Lower lobe of right lung (tissue), 2 donors: ENCODE data around the gene FBXO5. TPM values are rescaled to one million over a fixed set of nuclear protein-coding genes. Genes with fewer than 3 reads are reported as not detected.
"Not testable (repeated sequence)": the region's sequence is repeated elsewhere in the genome, so short reads cannot be mapped to it uniquely, and the experiment has no call there.

Experiments
- ATAC-seq, 2 donors: fragments of 200-7000 bp; cut with Tn5 transposase; one replicate each; pipeline ENCODE4 v1.9.1; 2020 to 2022; ENCODE audit warnings: mild to moderate bottlenecking in 2 of 2, moderate library complexity in 2 of 2
- DNase-seq: peaks from one replicate; pipeline ENCODE4 v3.0.0-alpha.2; 2020
- H3K27ac ChIP-seq: fragments of 200-600 bp; one replicate; pipeline ENCODE4 v1.8.0; 2022
- H3K27me3 ChIP-seq: fragments of 200-600 bp; one replicate; pipeline ENCODE4 v1.8.0; 2022; ENCODE audit warnings: low read depth
- H3K36me3 ChIP-seq: fragments of 200-600 bp; one replicate; pipeline ENCODE4 v1.8.0; 2022; ENCODE audit warnings: mild to moderate bottlenecking
- H3K4me1 ChIP-seq: fragments of 200-600 bp; one replicate; pipeline ENCODE4 v1.8.0; 2022
- H3K4me3 ChIP-seq: fragments of 200-600 bp; one replicate; pipeline ENCODE4 v1.8.0; 2022; ENCODE audit warnings: mild to moderate bottlenecking
- H3K9me3 ChIP-seq: fragments of 200-600 bp; one replicate; pipeline ENCODE4 v1.8.0; 2022
- CTCF ChIP-seq: fragments of 200-600 bp; IDR thresholded peaks from one replicate; pipeline ENCODE4 v1.8.0; 2022; ENCODE audit warnings: antibody characterized with exemption, mild to moderate bottlenecking
- intact Hi-C: fragments of 100-400 bp; cut with DNase I; formaldehyde crosslinking; loops from one replicate; pipeline ENCODE4 v1.11.0; 2022
- total RNA-seq: library from RNA; stranded (reverse); fragmentation: NEBNext Ultra II Directional; extraction: Animal tissue kit (Norgen Biotek cat#: 25700); gene quantifications from one replicate; pipeline ENCODE4 v1.2.1, GENCODE V29; 2021
- donor health status: DM: no; HTN: yes; CAD: no; lungs with severe emphysema.

Gene FBXO5
- total RNA-seq, 1 donor from 2014 or later = 5.1 TPM

DNA sequence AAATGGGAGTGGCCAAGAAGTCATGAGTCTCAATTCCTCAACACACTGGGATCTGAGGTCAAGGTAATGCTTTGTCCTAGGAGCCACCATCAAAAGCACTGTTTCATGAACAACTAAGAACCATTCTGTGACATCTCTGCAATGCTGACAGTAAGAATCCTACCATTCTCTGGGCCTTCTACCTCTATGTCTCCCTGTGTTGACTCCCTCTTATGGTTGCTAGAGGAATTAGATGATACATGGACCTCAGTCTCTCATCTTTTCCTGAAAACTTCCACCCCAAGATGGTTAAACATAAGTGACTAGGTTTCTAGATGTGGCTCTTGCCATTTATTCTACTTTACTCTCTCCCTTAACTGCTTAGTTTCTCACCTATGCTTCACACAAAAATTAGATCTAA, 10.6 kb upstream of the FBXO5 start:
- intact Hi-C loops = no loop called here
- Histone ChIP-seq H3K9me3 (no peaks in the 10 kb centered on the region), H3K4me3 (no peak overlapping the region), H3K27me3 (no peaks in the 10 kb centered on the region), H3K4me1 (no peaks in the 10 kb centered on the region), H3K36me3 (peaks cover 77% of the 10 kb centered on the region), H3K27ac (no peak overlapping the region)
- ATAC-seq (no peak), DNase-seq (no peak)
- no peak for TF ChIP-seq CTCF

- H3K27me3 ChIP-seq = no peaks in the 10 kb centered on the region
- H3K27ac ChIP-seq = no peak overlapping the region
- ATAC-seq (no peak), DNase-seq (no peak)
- TF ChIP-seq CTCF = no peak
- peaks cover 19% of the 10 kb centered on the region for H3K36me3 ChIP-seq
- peaks cover 25% of the 10 kb centered on the region for H3K4me1 ChIP-seq
- intact Hi-C loops = no loop called here
- no peaks in the 10 kb centered on the region for H3K9me3 ChIP-seq
- no peak overlapping the region for H3K4me3 ChIP-seq
Measured at GRCh38 chr6:152986978-152987377, 4.1 kb upstream of the FBXO5 start.

DNA sequence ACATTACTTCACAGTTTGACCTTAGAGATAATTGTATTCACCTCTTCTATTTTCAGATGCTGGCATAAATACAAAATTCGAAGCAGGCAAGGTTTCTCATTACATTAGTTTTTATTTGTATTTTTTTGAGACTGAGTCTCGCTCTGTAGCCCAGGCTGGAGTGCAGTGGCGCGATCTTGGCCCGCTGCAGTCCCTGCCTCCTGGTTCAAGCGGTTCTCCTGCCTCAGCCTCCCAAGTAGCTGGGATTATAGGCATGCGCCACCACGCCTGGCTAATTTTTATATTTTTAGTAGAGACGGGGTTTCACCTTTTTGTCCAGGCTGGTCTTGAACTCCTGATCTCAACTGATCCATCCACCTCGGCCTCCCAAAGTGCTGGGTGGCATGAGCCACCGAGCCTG, 2.5 kb upstream of the FBXO5 start:
- H3K27me3 ChIP-seq, DNase-seq, H3K27ac ChIP-seq, H3K36me3 ChIP-seq, H3K9me3 ChIP-seq, intact Hi-C loops, ATAC-seq, H3K4me3 ChIP-seq: not testable (repeated sequence)
- H3K4me1 ChIP-seq = peaks cover 28% of the 10 kb centered on the region

DNA sequence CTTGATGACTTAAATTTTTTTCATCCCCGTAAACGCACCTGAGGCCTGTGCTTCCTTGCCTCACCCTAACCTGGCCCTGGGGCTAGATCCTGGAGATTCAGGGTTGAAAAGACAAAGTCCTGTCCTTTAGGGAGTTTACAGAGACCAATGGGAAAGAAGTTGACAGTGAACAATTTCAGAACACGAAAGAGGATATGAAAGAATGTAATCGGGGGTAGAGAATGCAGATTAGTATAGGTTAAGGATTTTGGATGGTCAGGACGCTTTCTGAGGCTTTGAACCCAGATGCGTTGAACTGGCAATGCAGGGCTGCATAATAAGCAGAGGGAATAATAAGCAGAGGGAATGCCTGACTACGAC, 1.7 kb upstream of the FBXO5 start:
- Histone ChIP-seq H3K36me3 (peaks cover under 1% of the 10 kb centered on the region), H3K4me1 (peaks cover 28% of the 10 kb centered on the region), H3K4me3 (peak overlapping the region; percentile 68), H3K27me3 (no peaks in the 10 kb centered on the region), H3K9me3 (no peaks in the 10 kb centered on the region), H3K27ac (peak overlapping the region; percentile 88)
- no peak for ATAC-seq
- no peak for TF ChIP-seq CTCF
- intact Hi-C loops = no loop called here
- no peak for DNase-seq

DNA sequence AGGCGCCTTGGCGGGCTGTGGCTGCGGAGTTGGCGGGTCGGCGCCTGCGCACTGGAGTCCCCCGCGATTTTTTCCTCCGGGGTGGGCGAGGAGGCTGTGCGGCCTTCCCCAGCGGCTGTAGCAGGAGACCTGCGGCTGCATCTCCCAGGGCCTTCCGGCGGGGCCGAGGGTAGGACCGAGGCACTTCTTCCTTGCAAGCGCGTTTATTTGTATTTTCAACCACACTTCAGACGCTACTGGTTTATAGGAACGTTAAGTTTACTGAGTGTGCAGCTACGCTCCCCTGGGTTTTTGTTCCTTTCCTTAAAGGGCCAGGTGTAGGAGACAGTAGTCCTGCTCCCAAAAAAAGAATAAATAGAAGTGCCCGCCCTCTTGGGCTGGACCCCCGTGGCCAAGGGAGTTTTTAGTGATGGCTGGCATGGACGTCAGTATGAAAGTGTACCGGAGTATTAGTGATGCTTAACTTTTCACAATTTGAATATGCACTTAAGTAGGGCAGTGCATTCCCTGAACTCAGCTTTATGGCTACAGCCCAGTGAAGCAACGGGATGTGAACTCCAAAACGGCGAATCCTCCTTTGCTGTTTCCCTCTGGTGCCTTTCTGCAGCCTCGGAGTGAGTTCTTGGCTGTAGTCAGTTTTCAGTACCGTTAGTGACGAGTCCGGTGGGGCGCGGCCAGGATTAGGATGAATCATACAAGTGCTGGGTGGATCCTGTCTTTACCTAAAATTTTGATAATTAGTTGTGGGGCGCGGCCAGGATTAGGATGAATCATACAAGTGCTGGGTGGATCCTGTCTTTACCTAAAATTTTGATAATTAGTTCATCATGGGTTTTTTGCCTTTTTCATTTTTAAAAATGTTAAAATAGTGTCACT, 1.0 kb upstream of the FBXO5 start:
- peak overlapping the region; percentile 88 for H3K27ac ChIP-seq
- no peaks in the 10 kb centered on the region for H3K36me3 ChIP-seq
- DNase-seq (peak; percentile 95), ATAC-seq (peak; percentile 41 to 56)
- intact Hi-C loops = no loop called here
- no peak for TF ChIP-seq CTCF
- H3K27me3 ChIP-seq = no peaks in the 10 kb centered on the region
- peak overlapping the region; percentile 68 for H3K4me3 ChIP-seq
- H3K9me3 ChIP-seq = no peaks in the 10 kb centered on the region
- peaks cover 28% of the 10 kb centered on the region for H3K4me1 ChIP-seq
